ENCODE results near the gene DHCR7.

Gene DHCR7

GRCh38 chr11:71406681-71407080 lies 41.5 kb downstream of the DHCR7 start:
- DNase-seq = no peak

- no peak for DNase-seq
Measured at GRCh38 chr11:71404209-71404608, 44.0 kb downstream of the DHCR7 start.

GRCh38 chr11:71402878-71403277 lies 45.3 kb downstream of the DHCR7 start:
- DNase-seq = no peak

- DNase-seq = no peak
Measured at GRCh38 chr11:71400216-71400615, 48.0 kb downstream of the DHCR7 start.

- DNase-seq = no peak
Measured at GRCh38 chr11:71399341-71399740, 48.9 kb downstream of the DHCR7 start.

GRCh38 chr11:71397961-71398360 lies 50.2 kb downstream of the DHCR7 start:
- DNase-seq = no peak

- DNase-seq = peak; percentile 42
Measured at GRCh38 chr11:71397331-71397860, 50.8 kb downstream of the DHCR7 start.

- DNase-seq = peak; percentile 81
Measured at GRCh38 chr11:71396548-71397123, 51.6 kb downstream of the DHCR7 start.

GRCh38 chr11:71395774-71396173 lies 52.4 kb downstream of the DHCR7 start:
- DNase-seq = no peak

- DNase-seq = no peak
Measured at GRCh38 chr11:71395263-71395560, 53.0 kb downstream of the DHCR7 start.

GRCh38 chr11:71393283-71393682 lies 54.9 kb downstream of the DHCR7 start:
- no peak for DNase-seq

GRCh38 chr11:71391796-71392195 lies 56.4 kb downstream of the DHCR7 start:
- DNase-seq = no peak

GRCh38 chr11:71391352-71391751 lies 56.8 kb downstream of the DHCR7 start:
- DNase-seq = no peak

- DNase-seq = no peak
Measured at GRCh38 chr11:71388637-71389235, 59.5 kb downstream of the DHCR7 start.

- no peak for DNase-seq
Measured at GRCh38 chr11:71387784-71388636, 60.2 kb downstream of the DHCR7 start.

- no peak for DNase-seq
Measured at GRCh38 chr11:71387200-71387599, 61.0 kb downstream of the DHCR7 start.

GRCh38 chr11:71386202-71386601 lies 62.0 kb downstream of the DHCR7 start:
- DNase-seq = no peak

GRCh38 chr11:71385091-71385490 lies 63.1 kb downstream of the DHCR7 start:
- no peak for DNase-seq

- peak; percentile 39 for DNase-seq
Measured at GRCh38 chr11:71384561-71384960, 63.6 kb downstream of the DHCR7 start.
